Fibroblast of peridontal ligament (primary cell): ENCODE data around the gene FSIP2.
A peak's percentile ranks its signal among the peaks of the same experiment; 100 is the strongest.
"Not testable (repeated sequence)": the region's sequence is repeated elsewhere in the genome, so short reads cannot be mapped to it uniquely, and the experiment has no call there.

Experiments used
- DNase-seq: peaks from one replicate; pipeline ENCODE4 v3.0.0-alpha.2; 2010; ENCODE audit errors: extremely low read depth

FSIP2 gene

DNA sequence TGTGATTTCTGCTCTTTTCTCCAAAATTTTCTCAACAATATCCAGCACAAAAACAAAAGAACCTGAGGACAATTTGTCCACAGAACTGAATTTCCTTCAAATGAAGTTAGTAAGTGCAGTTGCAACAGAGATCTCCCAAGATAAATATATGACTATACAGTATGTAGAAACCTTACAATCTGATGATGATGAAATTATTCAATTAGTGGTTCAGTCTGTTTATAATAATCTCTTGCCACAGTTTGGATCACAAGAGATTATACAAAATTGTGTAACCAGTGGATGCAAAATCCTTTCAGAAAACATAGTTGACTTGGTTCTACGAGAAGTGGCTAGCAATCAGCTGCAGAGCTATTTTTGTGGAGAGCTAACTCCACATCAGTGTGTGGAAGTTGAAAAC lies 68.7 kb downstream of the FSIP2 start:
- peak; percentile 47 for DNase-seq

DNA sequence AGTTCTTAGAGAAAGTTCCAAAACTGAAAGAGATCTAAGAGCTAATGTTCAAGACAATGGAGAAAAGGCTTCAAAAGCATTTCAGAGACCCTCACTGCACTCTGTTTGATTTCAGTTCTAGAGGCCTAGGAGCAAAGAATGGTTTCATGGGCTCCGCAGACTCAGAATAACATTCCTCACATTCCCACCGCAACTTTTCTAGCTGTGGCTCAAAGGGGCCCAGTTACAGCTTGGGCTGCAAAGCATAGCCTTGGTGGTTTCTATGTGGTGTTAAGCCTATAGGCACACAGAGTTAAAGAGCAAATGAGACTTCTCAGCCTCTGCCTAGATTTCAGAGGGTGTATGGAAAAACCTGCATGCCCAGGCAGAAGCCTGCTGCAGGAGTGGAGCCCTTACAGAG lies 73.0 kb downstream of the FSIP2 start:
- DNase-seq: no peak

DNA sequence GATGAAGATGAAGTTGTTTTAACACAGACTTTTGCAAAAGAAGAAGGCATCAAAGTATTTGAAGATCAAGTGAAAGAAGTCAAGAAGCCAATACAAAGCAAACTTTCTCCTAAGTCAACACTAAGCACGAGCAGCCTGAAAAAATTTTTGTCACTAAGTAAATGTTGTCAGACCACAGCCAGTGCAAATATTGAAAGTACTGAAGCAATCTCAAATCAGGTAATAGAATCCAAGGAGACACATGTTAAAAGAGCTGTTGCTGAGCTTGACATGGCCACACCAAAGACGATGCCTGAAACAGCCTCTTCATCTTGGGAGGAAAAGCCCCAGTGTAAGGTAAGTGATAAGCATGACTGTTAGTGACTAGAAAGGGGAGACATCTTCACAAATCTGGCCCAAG lies 75.1 kb downstream of the FSIP2 start:
- no peak for DNase-seq

DNA sequence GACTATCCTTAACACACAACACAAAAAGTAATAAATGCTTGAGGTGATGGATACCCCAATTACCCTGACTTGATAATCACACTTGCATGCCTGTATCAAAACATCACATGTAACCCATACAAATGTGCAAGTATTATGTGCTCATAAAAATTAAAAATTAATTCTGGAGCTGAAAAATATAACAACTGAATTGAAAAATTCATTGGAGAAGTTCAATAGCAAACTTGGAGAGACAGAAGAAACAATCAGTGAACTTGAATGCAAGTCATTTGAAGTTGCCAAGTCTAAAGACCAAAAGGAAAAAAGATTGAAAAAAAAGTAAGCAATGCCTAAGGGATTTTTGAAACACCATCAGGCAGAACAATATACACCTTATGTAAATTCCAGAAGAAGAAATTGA lies 79.4 kb downstream of the FSIP2 start:
- no peak for DNase-seq

DNA sequence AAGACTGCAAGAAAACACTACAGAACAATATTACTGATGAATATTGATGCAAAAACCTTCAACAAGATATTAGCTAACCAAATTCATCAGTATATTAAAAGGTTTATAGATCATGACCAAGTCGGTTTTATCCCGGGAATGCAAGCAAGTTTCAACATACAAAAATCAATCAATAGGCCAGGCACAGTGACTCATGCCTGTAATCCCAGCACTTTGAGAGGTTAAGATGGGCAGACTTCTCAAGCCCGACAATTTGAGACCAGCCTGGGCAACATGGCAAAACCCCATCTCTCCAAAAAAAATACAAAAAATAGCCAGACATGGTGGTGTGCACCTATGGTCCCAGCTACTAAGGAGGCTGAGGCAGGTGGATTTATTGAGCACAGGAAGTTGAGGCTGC lies 82.9 kb downstream of the FSIP2 start:
- DNase-seq: no peak

DNA sequence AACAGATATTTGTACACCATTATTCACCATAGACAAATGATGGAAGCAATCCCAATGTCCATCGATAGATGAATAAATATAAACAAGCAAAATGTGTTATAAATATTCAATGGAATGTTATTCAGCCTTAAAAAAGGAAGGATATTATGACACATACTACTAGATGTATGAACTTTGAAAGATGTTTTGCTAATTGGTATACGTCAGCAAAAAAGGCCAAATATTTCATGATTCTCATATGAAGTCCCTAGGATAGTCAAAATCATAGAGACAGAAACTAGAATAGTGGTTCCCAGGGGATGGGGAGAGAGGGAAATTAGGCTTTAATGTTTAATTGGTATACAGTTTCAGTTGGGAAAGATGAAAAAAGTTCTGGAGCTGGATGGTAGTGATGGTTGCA lies 85.2 kb downstream of the FSIP2 start:
- DNase-seq: no peak

DNA sequence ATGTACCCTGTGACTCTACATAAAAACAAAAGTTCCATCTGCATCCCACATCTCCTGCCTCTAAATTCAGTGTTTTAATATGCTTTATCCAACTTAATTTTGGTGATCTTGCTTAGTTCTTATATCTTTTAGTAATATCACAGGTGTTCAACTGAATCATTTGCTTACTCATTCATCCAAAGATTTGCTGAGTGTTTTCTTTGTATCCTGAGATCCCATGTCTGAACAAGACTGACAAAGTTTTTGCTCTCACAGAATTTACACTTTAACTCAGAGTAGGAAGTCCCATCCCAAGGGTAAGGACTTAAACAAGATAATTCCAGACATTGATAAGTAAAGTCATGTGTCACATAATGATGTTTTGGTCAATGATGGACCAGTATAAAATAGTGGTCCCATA lies 87.0 kb downstream of the FSIP2 start:
- no peak for DNase-seq

DNA sequence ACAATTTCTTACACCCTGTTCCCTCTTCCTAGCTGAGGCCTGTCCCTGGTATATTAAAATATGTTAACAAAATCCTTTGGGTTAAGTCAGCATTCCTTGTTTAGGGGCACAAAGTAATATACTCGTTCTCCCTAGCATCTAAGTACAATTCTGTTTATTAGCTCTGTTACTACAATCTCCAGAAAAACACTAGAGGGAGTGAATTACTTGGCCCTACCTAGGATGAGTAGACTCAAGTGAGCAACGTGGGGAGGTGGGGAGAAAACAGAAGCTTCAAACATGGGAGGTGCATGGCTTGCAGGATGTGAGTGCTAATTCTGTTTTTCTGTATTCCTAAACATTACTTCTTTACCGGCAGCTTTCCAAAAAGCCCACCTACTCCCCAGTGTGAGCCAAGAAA lies 89.7 kb downstream of the FSIP2 start:
- DNase-seq: no peak

DNA sequence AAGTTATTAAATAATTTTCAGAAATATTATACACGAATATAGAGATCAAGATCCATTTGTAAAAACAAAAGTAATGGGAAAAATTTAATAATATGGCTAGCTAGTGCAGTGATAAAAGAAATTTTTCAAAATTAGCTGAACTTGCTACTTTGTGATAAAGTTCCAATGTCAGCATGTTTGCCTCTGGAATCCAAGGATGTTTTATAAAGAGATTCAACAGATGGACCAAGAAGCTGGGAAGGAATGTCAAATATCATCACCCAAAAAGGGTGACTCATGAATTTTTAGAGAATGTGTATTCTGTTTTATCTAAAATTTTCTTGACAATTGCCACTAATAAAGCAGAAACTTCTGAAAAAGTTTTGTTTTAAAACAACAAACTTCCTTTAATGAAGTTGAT lies 95.3 kb downstream of the FSIP2 start:
- DNase-seq: no peak

DNA sequence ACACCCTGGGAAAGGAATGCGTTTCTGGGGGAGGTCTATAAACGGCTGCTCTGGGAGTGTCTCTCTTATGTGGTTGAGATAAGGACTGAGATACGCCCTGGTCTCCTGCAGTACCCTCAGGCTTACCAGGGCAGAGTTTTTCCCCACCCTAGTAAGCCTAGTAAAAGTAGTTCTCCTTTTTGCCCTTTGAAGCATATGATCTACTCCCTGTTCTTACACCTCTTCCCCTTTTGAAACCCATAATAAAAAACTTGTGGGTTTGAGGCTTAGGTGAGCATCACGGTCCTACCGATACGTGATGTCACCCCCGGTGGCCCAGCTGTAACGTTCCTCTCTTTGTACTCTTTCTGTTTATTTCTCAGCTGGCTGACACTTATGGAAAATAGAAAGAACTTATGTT lies 97.4 kb downstream of the FSIP2 start:
- no peak for DNase-seq

DNA sequence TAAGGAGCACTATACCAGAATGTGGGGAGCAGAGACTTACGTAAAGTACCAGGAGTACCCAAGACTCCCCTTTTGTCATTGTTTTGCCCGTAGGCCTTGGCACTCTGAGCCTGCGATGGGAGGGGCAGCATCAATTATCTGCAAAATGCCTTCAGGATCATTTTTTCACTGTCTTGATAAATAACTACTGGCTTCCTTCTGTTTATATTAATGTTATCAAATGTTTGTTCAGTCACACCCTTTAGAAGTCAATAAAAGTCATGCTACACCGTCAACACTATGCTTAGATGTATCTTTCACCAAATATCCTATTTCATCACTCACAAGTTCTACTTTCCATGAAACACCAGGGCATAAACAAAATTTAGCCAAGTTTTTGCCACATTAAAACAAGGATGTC lies 116.3 kb downstream of the FSIP2 start:
- no peak for DNase-seq

DNA sequence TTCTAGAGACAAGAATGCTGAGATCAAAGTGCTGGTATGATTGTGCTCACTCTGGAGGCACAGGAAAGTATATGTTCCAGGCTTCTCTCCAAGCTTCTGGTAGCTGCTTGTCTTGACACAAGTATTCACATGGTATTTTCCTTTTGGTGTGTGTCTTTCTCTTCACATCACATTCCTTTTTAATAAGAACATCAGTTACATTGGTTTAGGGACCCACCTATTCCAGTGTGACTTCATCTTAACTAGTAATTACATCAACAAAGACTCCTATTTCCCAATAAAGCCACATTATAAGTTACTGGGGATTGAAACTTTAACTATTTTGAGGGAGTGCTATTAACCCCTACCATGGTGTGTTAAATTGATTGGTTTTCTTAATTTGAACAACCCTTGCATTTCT lies 119.1 kb downstream of the FSIP2 start:
- DNase-seq: no peak

DNA sequence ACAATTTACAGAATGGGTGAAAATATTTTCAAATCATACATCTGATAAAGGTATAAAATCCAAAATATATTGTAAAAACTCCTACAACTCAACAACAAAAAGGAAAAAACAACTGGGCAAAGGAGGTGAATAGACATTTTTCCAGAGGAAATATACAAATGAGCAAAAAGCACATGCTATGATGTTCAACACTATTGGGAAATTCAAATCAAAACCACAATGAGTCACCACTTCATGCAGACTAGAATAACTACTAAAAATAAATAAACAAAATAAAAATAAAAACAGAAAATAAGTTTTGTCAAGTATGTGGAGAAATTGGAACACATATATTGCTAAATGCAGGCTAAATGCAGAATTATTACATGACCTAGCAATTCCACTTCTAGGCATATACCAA lies 120.9 kb downstream of the FSIP2 start:
- no peak for DNase-seq

DNA sequence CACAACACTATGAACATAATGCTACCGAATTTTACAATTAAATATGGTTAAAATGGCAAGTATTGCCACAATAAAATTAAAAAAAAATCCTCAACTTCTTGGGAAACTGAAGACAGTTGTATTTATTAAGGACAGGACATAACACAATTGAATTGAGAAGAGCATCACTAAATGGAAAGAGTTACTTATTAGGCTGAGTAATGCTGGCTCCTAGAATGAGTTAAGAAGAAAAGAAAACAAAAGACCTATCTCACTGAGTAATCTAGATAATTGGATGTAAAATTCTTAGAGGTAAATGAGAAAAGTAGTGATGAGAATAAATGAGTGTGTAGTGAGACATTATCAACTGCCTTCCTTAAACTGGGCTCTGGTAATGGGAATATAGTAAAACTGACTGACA lies 121.7 kb downstream of the FSIP2 start:
- no peak for DNase-seq

DNA sequence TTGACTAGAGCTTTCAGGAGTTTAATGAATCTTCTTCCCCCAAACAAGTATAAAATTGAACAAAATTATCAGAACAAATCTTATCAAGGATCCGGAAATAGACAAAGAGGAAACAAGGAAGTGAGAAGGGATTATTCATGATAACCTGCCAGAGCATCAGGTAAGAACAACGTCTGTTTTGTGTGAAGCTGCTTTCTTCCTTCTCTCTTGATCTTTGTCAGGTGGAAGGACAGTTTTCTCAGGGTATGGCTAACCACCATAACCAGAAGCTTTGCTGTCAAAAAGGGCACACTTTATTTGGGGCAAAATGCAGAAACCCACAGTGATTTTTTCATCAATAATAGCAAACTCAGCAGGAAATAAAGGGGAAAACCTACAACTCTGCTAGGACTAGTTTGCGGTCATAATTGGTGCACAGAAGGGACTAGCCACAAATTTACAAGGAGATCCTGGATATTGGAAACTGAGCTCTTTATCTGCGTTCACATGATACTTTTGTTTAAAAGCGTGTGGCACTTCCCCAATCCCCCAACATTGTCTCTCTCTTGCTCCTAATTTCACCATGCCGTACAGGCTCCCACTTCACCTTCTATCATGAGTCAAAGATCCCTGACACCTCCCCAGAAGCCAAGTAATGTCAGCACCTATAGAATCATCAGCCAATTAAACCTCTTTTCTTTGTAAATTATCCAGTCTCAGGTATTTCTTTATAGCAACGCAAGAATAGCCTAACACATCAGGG lies 124.2 kb downstream of the FSIP2 start:
- no peak for DNase-seq

DNA sequence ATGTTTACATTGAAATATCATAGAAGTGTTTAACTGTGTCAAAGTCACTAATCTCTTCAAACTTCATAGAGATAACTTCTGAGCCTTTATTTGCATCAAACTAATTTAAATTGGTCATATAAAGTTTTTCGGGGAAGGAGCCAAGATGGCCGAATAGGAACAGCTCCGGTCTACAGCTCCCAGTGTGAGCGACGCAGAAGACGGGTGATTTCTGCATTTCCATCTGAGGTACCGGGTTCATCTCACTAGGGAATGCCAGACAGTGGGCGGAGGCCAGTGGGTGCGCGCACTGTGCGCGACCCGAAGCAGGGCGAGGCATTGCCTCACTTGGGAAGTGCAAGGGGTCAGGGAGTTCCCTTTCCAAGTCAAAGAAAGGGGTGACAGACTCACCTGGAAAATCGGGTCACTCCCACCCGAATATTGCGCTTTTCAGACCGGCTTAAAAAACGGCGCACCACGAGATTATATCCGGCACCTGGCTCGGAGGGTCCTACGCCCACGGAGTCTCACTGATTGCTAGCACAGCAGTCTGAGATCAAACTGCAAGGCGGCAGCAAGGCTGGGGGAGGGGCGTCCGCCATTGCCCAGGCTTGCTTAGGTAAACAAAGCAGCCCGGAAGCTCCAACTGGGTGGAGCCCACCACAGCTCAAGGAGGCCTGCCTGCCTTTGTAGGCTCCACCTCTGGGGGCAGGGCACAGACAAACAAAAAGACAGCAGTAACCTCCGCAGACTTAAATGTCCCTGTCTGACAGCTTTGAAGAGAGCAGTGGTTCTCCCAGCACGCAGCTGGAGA lies 126.1 kb downstream of the FSIP2 start:
- not testable (repeated sequence) for DNase-seq

DNA sequence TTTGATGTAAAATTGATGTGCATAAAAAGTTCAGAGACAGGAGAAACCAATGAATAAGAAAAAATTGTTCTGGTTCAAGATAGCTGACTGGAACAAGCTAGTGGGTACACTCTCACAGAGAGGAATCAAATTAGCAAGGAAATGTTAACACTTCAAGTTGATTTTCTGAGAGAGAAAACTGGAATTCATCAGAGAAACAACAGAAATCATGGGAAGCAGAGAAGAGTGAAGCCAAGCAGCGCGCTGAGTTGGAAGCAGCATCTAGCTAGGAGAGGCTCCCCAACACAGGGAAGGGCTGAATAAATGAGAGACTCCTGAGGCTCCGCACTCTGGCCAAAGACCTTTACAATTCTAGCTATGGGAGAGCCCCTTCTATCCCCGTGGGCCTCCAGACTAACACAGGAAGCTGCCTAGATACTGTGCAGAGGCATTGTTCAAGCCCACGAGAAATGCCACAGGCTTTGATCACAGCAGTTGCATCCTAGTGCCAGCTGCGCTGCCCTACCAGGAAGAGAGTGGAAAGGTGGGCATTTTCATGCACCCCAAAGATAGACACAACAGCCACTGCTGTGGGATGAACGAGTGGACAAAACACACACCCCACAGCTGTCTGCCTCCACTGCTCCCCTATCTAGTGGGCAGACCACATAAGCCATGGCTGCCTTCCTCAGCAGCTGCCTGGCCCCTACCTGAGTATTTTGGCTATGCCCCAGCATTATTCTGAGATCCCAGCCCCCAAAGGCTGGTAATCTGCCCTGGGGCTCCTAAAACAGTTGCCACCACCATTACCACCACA lies 136.7 kb downstream of the FSIP2 start:
- no peak for DNase-seq

DNA sequence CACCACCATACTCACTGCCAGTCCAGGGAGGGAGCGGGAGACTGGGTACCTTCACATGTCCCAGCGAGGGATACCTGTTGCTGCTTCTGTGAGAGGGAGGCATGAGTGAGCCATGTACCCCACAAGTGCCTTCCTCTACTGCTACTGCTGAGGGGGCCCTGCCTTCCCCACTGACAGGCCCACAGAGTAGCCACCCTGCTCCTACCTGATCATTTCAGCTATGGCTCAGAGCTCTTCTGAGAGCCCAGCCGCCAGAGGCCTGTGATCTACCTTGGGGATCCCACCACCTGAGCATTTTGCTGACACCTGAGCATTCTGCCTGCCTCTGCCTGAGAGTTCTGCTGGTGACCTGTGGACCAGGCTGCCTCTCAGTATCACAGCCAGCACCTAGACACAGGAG lies 137.6 kb downstream of the FSIP2 start:
- DNase-seq: no peak

DNA sequence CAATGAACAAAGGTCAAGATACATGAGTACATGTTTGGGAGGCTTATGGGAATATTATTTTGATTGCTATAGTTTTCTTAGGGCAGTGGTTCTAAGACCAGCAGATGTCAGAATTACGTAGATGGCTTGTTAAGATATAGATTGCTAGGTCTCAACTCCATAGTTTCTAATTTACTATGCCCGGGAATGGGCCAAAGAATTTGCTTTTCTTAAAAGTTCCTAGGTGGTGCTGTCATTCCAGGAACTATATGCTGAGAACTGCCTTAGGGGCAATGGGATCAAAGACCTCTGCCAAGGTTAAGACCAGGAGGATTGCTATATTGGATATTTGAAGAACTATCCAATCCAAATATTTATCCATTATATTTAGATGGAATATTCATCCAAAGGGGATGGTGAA lies 141.8 kb downstream of the FSIP2 start:
- DNase-seq: no peak
